Stimulated activated CD8-positive, alpha-beta memory T cell treated with anti-CD3 and anti-CD28 coated beads, Interleukin-7, amount 100 ng/mL, for 48 hours (primary cell): Measurements from ENCODE around the gene HOOK1.
"Not testable (repeated sequence)": the region's sequence is repeated elsewhere in the genome, so short reads cannot be mapped to it uniquely, and the experiment has no call there.

Experiments
- DNase-seq, 2 donors: peaks; one replicate each; pipeline ENCODE4 v3.0.0-alpha.2; 2020; ENCODE audit warnings: low read depth in 1 of 2; ENCODE audit errors: extremely low read depth in 1 of 2

Gene HOOK1

DNA sequence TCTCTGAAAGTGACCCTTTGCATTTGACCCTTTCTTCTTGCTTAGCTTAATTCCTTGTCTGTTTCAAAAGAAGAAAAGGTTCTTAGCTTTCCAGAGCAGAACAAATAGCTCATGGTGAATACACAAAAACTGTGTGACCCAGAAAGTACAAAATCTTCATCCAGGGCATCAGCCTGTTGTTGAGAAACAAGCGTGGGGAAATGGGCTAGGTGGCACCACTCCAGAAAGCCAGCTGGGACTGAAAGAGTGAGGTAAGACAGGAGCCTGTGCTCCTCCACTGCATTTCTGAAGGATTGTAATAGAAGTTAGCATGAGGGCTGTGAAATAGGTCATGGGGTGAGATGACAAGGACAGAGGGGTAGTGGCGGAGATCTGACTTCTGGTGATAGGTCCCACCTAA lies 66.0 kb downstream of the HOOK1 start:
- no peak for DNase-seq

DNA sequence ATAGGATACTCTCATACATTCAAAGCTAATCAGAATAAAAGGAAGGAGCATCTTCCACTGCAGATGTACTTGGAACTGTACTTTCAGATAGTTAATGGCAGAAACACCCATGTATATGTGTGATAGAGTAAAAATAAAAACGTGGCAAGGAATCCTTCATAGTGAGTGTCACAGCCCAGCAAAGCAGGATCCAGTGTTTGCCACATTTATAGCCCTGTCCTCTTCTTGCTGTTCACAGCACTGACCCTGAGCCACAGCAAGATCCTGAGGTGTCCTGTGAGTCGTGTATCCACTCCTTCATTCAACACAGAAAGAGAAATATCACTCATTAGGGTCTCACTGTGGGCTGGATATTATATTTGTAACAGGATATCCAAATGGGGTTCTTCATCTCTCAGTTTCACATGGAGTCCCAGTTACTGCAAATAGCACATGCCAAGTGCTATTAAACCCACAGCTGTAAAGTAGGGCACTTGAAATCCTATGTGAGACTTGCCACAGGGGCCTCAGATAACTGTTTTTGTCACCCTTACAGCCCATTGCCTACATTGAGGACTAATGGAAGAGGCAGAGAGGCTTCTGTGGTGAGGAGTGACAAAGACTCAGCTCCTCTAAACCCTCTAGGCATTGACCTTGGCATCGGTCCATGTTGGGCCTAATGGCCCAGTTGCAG lies 70.5 kb downstream of the HOOK1 start:
- no peak for DNase-seq

DNA sequence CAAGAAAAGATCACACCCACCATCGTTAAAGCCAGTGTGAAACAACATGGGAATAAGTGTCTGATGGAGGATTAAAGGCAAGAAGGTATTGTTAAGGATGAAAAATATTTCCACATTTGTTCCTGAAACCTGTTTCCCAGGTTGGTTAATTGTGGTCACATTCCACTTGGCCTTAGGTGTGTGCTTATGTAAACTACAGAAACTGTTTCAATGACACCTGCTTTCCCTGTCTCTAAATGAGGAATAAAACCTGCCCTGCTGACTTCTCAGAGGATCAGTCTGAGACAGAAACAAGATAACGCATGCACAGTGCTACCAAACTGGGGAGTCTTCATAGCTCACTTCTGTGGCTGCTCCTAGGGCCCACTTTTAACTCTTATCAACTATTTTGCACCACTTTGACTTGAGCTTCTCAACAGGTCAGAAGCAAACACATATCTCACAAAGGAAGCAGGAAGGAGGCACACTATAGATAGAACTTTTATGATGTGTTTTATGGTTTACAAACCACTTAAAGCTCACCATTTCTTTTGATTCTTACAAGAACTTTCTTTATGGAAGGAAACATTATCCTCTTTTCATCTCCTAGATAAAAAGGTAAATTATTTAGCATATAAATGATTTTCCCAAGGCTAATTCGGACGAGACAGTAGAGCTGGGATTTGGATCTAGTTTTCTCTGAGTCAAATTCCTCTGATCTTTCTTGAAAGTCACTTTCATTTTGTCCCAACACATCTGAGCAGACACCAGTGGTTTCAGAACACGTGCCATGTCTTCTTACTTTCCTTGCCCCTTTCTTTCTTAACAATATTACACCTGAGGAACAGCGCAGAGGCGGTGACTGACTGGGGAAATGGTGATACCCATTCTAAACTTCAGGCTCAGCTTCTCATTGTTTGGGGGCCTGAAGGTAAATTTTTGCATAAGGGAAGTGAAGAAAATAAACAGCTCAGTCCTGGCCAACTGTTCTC lies 78.4 kb downstream of the HOOK1 start:
- no peak for DNase-seq

DNA sequence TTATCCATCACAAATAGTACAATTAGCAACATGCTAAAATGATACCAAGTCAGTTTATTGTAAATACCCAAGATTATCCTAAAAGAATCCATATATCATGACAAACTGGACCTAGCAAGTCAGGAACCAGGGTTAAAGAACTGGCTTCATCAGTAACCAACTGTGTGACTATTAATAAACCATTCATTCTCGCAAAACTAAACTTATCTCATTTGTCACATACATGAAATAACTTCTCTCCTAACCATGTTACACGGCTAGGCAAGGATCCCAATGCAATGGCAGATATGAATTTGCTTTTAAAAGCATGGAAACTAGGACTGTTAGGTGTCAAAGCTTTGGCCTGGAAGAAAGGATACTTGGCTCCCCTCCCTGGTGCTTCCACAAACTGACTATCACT lies 82.4 kb downstream of the HOOK1 start:
- no peak for DNase-seq

DNA sequence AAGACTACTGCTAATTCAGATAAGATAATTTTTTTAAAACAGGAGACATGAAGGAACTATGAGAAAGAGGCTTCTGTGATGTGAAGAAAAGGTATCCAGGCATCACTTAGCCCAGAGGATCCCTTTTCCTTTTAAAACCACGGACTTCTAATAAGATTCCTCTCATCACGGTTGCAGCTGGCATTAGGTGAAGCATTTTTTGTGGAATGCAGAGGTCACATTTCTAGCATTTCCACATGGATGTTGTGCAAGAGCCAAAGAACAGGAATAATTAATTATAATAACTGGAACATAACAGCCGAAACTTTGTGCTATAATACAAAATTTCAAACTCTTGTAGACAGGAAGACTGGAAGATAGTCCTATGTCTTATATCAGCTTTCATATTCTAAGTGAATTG lies 84.2 kb downstream of the HOOK1 start:
- DNase-seq: no peak

DNA sequence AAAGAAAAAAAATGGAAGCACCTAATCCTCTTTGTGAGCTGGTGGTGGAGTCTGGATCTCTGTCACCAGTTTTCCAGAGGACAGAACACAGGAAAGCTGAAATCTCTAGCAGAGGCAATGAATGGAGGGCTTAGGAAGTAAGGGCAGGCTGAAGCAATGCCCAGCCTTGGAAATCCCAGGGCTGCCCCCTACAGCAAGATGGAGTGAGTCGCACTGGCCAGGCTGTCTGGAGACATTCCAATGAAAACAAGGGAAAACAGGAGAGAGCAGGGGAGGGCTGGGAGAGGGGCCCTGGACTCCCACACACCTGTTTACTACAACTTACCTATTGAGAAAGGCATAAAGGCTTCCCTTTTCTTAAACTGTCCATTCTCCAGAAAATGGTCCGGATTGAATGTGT lies 85.9 kb downstream of the HOOK1 start:
- no peak for DNase-seq

DNA sequence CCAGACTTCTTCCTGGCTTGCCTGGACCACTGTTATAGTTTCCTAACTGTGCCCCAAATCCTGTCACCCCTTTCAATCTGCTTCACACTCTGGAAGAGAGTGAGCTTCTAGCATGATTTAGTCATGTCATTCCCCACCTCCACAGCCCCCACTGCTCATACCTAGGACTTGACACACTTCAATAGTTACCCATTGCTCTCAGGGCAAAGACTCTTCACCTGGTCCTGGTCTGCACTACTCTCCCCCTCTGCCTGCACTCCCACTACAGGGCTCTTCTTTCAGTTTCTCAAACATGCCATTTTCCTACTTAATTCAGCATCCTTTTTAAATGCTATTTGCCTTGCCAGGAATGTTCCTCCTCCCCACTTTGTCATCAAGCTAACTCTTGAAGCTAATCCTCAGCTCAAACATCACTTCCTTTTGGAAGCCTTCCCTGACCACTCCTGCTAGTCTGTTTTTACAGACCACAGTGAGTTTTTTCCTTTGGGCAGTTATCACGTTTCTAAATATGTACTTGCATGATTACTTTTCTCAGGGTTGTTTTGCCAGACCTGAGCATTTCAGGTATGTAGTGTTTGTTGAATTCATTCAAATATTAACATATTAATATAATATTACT lies 87.1 kb downstream of the HOOK1 start:
- DNase-seq: no peak

DNA sequence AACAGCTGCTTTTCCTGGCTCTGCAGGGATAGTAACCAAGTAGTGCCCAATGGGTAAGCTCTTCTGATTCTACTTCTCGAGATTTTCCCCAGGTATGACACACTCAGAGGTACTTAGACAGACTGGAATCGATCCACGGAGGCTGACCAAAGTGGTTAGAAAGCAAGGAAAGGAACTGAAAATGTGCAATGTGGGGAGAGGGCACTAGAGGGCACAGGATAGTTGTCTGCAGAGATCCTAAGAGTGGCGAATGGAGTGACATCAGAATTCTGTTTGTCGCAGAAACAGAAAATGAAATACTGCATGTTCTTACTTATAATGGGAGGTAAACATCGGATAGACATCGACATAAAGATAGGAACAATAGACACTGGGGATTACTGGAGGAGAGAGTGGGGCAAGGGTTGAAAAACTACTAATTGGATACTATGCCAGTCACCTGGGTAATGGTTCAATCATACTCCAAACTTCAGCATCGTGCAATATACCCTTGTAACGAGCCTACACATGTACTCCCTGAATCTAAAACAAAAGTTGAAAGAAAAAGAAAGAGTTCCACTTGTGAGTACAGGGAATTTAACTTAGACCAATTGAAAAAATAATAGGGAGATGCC lies 88.5 kb downstream of the HOOK1 start:
- DNase-seq: no peak

DNA sequence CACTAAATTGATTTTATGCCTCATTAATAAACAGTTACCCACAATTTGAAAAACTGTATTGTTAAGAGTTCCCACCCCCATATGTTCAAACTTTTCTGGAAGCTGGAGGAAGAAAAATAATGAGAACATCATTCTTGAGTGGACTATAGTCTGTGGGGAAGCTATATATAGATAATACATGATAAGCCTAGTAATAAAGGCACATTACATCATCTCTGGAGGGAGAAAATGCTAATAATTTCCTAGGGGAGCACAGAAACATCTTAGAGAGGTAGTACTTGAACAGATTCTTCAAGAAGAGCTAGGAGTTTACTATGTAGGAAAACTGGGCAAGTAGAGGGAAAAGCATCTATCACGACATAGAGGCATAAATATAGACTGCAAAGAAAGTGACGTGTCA lies 92.2 kb downstream of the HOOK1 start:
- no peak for DNase-seq

DNA sequence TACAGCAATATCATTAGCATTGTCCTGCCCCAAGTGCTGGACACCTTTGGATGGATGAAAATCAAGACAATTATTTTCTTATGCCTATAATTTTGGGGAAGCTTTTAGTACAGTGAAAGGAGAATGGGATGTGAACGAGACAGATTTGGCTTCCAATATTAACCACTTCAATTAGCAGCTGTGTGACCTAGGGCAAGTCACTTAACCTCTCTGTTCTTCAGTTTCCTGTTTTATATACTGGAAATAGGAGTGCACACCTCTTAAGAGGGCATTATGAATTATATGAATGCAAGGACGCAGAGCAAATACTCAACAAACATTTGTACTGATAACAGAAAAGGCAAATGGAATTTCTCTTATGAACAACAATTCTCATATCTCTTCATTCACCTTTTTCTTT lies 93.3 kb downstream of the HOOK1 start:
- DNase-seq: no peak

DNA sequence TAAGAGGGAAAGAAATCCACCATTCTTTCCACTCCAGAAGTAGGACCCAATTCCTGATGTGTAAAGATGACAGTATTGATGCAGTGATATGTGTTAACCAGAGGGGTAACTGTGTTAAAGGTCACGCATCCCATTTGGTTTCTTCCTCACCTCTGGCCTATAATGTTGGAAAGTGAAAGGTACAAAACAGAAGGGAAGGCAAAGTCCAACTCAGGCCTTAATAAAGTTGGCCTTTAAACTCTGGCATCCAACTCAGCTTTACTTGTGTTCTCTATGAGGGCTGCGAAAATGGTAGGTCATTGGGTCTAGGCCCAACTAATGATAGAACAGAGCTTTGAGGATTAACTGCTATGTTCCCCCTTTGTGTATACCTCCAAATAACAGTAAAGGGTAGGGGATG lies 93.9 kb downstream of the HOOK1 start:
- DNase-seq: no peak

DNA sequence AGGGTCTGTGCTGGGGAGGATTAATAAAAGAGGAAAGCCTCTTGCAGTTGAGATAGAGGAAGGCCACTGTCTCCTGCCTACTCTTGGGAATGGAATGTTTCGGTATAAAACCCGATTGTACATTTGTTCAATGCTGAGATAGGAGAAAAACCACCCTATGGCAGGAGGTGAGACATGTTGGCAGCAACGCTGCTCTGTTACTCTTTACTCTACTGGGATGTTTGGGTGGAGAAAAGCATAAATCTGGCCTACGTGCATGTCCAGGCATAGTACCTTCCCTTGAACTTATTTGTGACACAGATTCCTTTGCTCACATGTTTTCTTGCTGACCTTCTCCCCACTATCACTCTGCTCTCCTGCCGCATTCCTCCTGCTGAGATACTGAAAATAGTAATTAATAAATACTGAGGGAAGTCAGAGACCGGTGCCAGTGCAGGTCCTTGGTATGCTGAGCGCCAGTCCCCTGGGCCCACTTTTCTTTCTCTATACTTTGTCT lies 100.1 kb downstream of the HOOK1 start:
- DNase-seq: not testable (repeated sequence)

DNA sequence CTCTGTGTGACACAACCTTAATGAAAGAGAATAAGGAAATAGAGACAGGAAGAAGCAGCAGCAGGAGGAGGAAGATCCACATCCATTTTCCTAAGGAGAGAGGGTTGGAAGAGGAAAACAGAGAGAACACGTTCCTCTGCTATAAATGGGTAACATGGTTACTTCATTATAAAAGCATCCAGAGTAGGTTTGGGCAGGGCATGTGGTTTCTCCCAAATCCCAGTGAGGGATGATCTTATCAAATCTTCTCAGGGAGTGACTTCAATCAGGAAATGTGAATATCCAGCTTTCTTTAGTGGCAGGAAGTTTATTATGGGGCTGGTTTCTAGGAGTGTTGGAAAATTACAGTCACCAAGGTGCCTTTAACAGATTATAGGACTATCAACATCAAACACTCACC lies 100.8 kb downstream of the HOOK1 start:
- no peak for DNase-seq

DNA sequence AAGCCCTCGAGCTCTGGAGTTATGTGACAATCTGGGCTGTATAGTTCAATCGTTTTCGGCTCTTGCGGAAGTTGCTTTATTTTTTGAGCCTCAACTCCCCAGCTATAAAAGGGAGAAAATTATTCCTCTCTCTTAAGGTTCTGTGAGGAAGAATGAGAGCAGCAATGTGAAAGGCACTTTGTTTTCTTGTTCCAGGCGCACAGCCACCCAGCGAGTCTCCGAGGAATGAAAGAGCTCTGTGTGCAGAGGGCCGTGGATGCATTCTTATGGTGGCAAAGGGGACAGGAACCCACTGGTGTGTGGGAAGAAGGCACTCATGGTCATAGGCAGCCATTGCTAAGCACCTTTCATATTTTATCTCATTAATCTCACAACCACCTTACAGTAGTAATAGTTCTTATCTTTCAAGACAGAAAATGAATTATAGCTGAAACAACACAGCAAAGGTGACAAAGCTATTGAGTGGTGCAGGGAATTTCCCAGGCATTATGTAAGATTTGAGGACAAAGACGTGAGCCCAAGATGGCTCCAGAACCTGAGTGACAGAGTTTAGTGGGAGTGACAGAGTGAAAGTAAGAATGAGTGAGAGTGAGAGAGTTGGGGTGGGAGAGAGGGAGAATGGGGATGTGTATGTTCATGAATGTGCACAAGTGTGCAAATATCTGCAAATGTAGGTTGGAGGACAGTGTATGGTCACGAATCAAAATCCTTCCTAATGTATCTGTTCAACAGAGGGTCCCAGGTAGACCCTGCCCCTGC lies 102.5 kb downstream of the HOOK1 start:
- no peak for DNase-seq

DNA sequence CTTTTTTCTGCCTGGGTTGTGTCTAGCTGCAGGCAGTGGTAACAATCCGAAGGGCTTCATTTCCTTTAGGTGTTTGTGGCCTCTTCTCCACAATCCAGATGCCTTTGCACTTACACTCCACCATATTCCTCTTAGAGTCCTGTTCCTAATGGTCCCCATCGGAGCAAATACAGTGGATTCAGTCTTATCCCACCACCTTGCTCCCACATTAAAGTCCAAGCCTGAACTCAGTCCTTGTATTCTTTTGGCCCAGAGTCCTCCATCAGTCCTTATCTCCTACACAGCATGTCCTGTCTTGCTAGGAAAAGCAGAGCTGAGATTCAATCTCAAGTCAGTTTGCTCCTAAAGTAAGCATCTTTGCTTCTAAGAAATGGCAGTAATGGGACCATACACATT lies 103.0 kb downstream of the HOOK1 start:
- no peak for DNase-seq

DNA sequence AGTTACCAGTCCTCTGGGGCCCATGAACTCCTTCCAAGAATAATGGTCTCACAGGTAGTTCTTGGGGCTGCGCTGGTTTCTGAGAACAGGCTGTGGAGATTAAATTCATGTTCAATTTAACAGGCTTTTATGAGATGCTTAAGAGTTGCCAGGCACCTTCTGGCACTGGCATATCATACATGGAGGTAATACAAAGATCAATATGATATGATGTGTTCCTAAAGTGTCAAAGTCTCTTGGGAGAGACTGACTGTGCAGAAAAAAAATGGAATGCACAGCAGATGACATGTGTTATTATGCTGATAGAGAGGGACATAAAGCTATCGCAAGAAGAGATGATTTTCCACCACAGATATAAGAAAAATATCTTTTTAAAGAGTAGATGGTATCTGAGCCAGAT lies 105.0 kb downstream of the HOOK1 start:
- DNase-seq: no peak

DNA sequence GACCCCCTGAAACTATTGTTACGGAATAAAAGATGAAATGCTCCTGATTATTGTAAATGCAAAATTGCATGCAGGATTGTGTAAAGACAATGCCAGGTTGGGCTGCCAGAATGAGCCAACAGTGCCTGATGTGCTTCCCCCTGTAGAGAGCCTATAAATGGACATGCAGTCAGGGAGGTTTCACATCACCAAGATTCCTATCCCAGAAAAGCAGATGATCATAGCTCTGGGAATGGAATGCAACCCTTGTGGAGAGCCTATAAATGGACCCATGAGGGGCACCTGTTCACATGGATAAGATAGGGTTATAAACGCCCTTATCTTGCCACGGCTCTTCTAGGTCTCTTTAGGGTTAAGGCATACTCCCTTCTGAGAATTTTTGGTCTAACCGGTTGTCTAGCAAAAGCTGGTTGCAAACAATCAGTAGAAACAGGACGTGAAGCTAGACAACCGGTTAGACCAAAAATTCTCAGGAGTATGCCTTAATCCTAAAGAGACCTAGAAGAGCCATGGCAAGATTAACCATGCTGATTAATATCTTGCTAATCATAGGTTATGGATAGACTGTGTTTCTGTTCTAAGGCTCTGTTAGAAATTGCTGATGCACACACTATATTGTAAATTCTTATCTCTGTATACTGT lies 106.6 kb downstream of the HOOK1 start:
- not testable (repeated sequence) for DNase-seq

DNA sequence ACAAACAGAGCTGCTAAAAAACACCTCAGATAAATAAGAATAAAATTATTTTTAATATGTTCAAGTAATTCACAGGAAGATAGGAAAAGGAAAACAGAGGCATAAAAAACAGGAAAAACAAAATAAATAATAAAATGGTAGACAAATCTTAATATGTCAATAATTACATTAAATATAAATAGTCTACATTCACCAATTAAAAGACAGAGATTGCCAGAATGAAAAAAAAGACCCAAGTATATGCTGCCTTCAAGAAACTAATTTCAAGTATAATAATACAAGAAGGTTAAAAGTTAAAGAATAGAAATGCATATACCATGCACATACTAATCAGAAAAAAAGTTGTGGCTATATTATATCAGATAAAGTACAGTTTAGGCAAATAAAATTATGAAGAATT lies 109.9 kb downstream of the HOOK1 start:
- no peak for DNase-seq
